GM12873 (cell line): ENCODE data around the gene HGF.

Source experiments
- CTCF ChIP-seq: IDR thresholded peaks from 2 replicates; pipeline ENCODE4 v1.5.1; 2012; ENCODE audit warnings: low read depth, mild to moderate bottlenecking, moderate library complexity, low read length, control low read depth; ENCODE audit not compliant: insufficient read depth; ENCODE audit errors: missing control alignments

The HGF gene

GRCh38 chr7:81770728-81771223 is 929 bp upstream of the HGF start:
- TF ChIP-seq CTCF = no peak

DNA sequence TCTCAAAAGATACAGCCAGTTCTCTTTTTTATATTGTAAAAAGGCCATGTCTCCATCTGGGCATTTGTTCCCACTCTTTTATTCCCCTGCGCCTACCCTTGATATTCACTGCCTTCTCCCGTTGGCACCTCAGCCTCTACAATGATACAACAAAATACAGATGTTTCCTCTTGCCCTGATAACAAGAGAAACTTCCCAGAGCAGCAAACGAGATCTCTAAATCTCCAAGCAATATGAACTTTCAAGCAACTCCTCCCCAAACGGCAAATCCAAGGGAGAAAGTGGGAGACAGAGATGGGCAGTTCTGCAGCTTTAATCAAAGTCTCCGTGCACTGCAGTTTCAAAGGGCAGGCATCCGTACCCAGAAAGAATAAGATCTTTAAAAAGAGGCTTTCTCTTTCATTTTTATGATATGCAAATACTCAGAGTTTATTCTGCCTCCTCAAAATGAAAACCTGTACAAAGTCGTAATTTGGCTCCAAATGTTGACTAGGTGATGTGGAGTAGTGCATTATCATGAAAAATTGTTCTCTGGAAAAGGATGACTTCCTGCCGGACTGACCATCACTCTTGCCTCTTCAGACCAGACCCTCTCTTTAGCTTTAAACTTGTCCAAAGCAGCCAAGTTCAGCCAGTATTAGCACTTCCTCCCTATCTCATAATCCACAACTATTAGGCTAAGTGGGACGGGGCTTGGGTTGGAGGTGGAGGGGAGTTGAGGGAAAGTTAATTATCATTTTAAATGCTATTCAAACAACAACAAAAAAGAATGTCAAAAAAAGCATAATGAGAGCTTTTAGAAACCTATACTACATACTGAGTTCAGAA is 682 bp downstream of the HGF start:
- TF ChIP-seq CTCF = no peak

DNA sequence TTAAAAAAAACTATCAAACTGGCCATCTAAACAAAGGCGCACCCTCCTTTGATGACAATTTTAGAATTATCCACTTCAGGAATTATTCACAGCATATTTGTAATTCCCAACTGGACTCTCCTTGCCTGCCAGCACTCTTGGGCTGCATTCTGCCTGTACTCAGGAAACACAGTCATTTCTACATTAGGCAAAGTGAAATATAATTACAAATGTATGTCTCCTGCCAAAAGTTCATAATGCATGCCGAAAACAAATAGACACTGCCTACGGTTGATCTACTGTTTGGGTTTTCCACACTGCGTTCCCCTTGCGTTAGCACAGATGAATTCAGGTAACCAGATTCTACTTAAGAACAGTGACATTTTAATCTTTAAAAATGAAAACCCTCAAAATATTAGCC is 1.9 kb downstream of the HGF start:
- TF ChIP-seq CTCF = no peak

DNA sequence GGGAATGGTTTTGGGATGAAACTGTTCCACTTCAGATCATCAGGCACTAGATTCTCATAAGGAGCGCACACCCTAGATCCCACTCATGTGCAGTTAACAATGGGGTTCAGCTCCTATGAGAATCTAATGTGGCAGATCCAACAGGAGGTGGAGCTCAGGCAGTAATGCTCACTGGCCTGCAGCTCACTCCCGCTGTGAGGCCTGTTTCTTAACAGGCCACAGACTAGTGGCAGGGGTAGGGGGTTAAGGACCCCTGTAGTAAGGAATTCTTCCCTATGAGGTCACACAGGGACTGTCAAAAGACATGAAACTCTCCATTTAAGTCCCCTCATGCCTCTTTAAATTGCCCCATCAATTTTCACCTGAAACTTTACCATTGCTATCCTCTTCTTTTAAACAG is 8.0 kb downstream of the HGF start:
- no peak for TF ChIP-seq CTCF

GRCh38 chr7:81761031-81761430 is 8.8 kb downstream of the HGF start:
- TF ChIP-seq CTCF = no peak

DNA sequence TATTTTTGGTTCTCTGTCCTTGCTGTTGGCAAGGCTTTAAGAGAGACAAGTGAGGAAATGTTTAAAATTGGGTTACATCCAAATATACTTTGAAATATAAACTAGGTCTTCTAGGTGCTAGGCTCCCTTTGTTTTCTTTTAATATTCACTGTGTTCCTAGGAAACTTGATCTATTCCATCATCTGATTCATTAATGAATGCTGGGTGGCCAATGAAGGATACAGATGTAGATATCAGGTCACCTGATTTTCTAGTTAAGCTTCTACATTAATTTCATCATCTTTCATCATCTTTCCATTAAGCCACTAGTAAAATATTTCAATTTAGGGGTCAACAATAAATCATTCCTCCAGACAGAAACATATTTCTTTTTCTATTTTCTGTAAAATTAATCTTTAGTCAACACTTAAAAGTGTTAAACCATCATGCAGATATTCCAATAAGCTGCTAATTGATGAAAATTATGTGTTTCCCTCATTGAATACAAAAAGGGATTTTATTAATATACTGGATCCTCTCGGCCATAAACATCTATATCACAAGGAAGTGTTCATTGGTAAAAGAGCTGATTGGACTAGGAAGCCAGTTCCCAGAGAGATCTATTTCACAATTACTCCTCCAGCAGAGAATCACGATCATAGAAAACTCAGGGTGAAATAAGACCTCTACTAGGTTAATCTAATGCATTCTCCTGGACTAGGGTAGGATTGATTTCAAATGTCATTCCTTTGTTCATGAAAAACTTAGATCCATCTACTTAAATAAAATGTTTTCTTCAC is 14.7 kb downstream of the HGF start:
- TF ChIP-seq CTCF = no peak

- TF ChIP-seq CTCF = no peak
Observed at GRCh38 chr7:81753392-81753791, 16.5 kb downstream of the HGF start.
